Calu3 (cell line): ENCODE measurements around the gene BICD2. TPM values are rescaled to one million over a fixed set of nuclear protein-coding genes. Genes with fewer than 3 reads are reported as not detected.

ENCODE experiments used
- BruUV-seq: library from RNA; stranded (reverse); fragments of 400-500 nt; replicated peaks from 2 replicates; lab custom pipeline; 2021; lab: Mats Ljungman, UMichigan
- CTCF ChIA-PET: fragments of 300-600 bp; sonication (Branson Sonifier 250); formaldehyde crosslinking; loops from one replicate; lab custom pipeline; 2022; ENCODE audit warnings: antibody characterized with exemption; lab: Charles Lee
- DNase-seq: peaks from one replicate; pipeline ENCODE4 v3.0.0; 2022
- H3K27ac Mint-ChIP-seq: one replicate; pipeline ENCODE4 v1.8.0; 2022; ENCODE audit warnings: mixed read lengths; ENCODE audit not compliant: unreplicated experiment
- H3K27me3 Mint-ChIP-seq: one replicate; pipeline ENCODE4 v1.8.0; 2022; ENCODE audit warnings: mixed read lengths; ENCODE audit not compliant: unreplicated experiment
- H3K36me3 Mint-ChIP-seq: one replicate; pipeline ENCODE4 v1.8.0; 2022; ENCODE audit warnings: mild to moderate bottlenecking, moderate library complexity, mixed read lengths; ENCODE audit not compliant: insufficient read depth, unreplicated experiment
- H3K4me1 Mint-ChIP-seq: one replicate; pipeline ENCODE4 v1.8.0; 2022; ENCODE audit warnings: mild to moderate bottlenecking, low read depth, mixed read lengths; ENCODE audit not compliant: unreplicated experiment
- H3K4me3 Mint-ChIP-seq: one replicate; pipeline ENCODE4 v1.8.0; 2022; ENCODE audit warnings: mild to moderate bottlenecking, low read depth, moderate library complexity, mixed read lengths; ENCODE audit not compliant: unreplicated experiment
- H3K9me3 Mint-ChIP-seq: one replicate; pipeline ENCODE4 v1.8.0; 2022; ENCODE audit warnings: low read depth, mixed read lengths; ENCODE audit not compliant: unreplicated experiment
- intact Hi-C: fragments of 100-400 bp; cut with micrococcal nuclease; formaldehyde crosslinking; loops from one replicate; pipeline ENCODE4 v1.10.0; 2022; ENCODE audit not compliant: unreplicated experiment
- total RNA-seq: library from RNA; stranded (reverse); gene quantifications from 2 replicates; pipeline ENCODE4 v1.2.3, GENCODE V29; 2022
- TF ChIP-seq, protein P1 (sequence below): fragments of 200-600 bp; IDR thresholded peaks from one replicate; pipeline ENCODE4 v1.8.0; 2022; ENCODE audit warnings: antibody characterized with exemption; ENCODE audit not compliant: unreplicated experiment

BICD2 gene
- total RNA-seq, 1 experiment from 2014 or later, result 21.9 TPM

- Mint-ChIP-seq H3K27ac (no peak overlapping the region), H3K9me3 (no peaks in the 10 kb centered on the region), H3K36me3 (peaks cover 15% of the 10 kb centered on the region), H3K4me3 (no peak overlapping the region), H3K27me3 (no peaks in the 10 kb centered on the region), H3K4me1 (peaks cover 5% of the 10 kb centered on the region)
- TF ChIP-seq, protein P1, sequence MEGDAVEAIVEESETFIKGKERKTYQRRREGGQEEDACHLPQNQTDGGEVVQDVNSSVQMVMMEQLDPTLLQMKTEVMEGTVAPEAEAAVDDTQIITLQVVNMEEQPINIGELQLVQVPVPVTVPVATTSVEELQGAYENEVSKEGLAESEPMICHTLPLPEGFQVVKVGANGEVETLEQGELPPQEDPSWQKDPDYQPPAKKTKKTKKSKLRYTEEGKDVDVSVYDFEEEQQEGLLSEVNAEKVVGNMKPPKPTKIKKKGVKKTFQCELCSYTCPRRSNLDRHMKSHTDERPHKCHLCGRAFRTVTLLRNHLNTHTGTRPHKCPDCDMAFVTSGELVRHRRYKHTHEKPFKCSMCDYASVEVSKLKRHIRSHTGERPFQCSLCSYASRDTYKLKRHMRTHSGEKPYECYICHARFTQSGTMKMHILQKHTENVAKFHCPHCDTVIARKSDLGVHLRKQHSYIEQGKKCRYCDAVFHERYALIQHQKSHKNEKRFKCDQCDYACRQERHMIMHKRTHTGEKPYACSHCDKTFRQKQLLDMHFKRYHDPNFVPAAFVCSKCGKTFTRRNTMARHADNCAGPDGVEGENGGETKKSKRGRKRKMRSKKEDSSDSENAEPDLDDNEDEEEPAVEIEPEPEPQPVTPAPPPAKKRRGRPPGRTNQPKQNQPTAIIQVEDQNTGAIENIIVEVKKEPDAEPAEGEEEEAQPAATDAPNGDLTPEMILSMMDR, result no peak
- CTCF ChIA-PET, result interaction anchor here (0.8 to 1.9 kb wide), 2 partner anchors 11 to 72 kb away, joined by 3 to 7 read pairs; no protein-coding TSS in a partner anchor
- intact Hi-C loops, result no loop called here
- BruUV-seq, result no TSS peak
- no peak for DNase-seq
Observed at GRCh38 chr9:92718086-92719001, 46.3 kb downstream of the BICD2 start.

- BruUV-seq, result no TSS peak
- no peaks in the 10 kb centered on the region for H3K9me3 Mint-ChIP-seq
- intact Hi-C loops, result loop anchor here (2.0 kb wide), 1 partner anchor 73 kb away; no protein-coding TSS in a partner anchor
- peaks cover 17% of the 10 kb centered on the region for H3K36me3 Mint-ChIP-seq
- CTCF ChIA-PET, result interaction anchor here (1.3 to 1.9 kb wide), 2 partner anchors 73 to 82 kb away, joined by 3 to 7 read pairs; no protein-coding TSS in a partner anchor
- no peaks in the 10 kb centered on the region for H3K27me3 Mint-ChIP-seq
- TF ChIP-seq, protein P1, result no peak
- H3K4me3 Mint-ChIP-seq, result no peak overlapping the region
- no peaks in the 10 kb centered on the region for H3K4me1 Mint-ChIP-seq
- DNase-seq, result no peak
- H3K27ac Mint-ChIP-seq, result no peak overlapping the region
Observed at GRCh38 chr9:92717201-92718085, 47.2 kb downstream of the BICD2 start.

- H3K27ac Mint-ChIP-seq, result no peak overlapping the region
- CTCF ChIA-PET, result interaction anchor here (1.3 to 1.9 kb wide), 2 partner anchors 74 to 82 kb away, joined by 3 to 7 read pairs; no protein-coding TSS in a partner anchor
- H3K9me3 Mint-ChIP-seq, result no peaks in the 10 kb centered on the region
- no peaks in the 10 kb centered on the region for H3K27me3 Mint-ChIP-seq
- TF ChIP-seq, protein P1, result peak; percentile 70
- intact Hi-C loops, result loop anchor here (2.0 kb wide), 1 partner anchor 74 kb away; no protein-coding TSS in a partner anchor
- no peak overlapping the region for H3K4me3 Mint-ChIP-seq
- no TSS peak for BruUV-seq
- H3K4me1 Mint-ChIP-seq, result no peaks in the 10 kb centered on the region
- peaks cover 17% of the 10 kb centered on the region for H3K36me3 Mint-ChIP-seq
- DNase-seq, result peak; percentile 80
Observed at GRCh38 chr9:92716557-92716956, 48.1 kb downstream of the BICD2 start.
